GM12864 (cell line): ENCODE results near the gene FAM222B.

ENCODE experiments used
- DNase-seq: peaks from one replicate; pipeline ENCODE4 v3.0.0-alpha.2; 2011; ENCODE audit warnings: low read depth
- H3K4me3 ChIP-seq: 2 replicates; pipeline ENCODE4 v1.5.1; 2011; ENCODE audit warnings: mild to moderate bottlenecking, low read depth, low read length, control low read depth
- TF ChIP-seq, protein P1 (sequence below): IDR thresholded peaks from 2 replicates; pipeline ENCODE4 v1.5.1; 2011; ENCODE audit warnings: low read depth, mild to moderate bottlenecking, moderate library complexity, low read length, control low read depth, inconsistent platforms; ENCODE audit errors: missing control alignments

The FAM222B gene

DNA sequence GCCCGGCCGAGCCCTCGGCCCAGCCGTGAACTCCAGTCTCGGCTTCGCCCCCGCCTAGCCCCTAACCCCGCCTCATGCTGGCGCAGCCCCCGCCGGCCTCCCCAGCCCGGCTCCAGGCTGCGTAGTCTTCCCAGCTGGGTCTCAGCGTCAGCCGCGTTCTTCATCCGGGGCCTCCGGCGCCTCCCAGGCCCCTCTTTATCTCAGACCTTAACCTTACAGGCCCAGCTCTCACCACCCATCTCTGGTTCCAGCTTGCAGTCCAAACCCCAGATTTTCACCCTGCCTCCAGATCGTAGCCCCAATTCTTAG lies 130.9 kb downstream of the FAM222B start, which contains the start of gene PROCA1:
PROCA1 (minus strand) TSS at position 166 of the 309 bp plus-strand sequence. CDS start 228 bp downstream, outside the sequence.
- TF ChIP-seq, protein P1, sequence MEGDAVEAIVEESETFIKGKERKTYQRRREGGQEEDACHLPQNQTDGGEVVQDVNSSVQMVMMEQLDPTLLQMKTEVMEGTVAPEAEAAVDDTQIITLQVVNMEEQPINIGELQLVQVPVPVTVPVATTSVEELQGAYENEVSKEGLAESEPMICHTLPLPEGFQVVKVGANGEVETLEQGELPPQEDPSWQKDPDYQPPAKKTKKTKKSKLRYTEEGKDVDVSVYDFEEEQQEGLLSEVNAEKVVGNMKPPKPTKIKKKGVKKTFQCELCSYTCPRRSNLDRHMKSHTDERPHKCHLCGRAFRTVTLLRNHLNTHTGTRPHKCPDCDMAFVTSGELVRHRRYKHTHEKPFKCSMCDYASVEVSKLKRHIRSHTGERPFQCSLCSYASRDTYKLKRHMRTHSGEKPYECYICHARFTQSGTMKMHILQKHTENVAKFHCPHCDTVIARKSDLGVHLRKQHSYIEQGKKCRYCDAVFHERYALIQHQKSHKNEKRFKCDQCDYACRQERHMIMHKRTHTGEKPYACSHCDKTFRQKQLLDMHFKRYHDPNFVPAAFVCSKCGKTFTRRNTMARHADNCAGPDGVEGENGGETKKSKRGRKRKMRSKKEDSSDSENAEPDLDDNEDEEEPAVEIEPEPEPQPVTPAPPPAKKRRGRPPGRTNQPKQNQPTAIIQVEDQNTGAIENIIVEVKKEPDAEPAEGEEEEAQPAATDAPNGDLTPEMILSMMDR = no peak
- H3K4me3 ChIP-seq = peak within 1 kb of the TSS; percentile 61
- no peak for DNase-seq

DNA sequence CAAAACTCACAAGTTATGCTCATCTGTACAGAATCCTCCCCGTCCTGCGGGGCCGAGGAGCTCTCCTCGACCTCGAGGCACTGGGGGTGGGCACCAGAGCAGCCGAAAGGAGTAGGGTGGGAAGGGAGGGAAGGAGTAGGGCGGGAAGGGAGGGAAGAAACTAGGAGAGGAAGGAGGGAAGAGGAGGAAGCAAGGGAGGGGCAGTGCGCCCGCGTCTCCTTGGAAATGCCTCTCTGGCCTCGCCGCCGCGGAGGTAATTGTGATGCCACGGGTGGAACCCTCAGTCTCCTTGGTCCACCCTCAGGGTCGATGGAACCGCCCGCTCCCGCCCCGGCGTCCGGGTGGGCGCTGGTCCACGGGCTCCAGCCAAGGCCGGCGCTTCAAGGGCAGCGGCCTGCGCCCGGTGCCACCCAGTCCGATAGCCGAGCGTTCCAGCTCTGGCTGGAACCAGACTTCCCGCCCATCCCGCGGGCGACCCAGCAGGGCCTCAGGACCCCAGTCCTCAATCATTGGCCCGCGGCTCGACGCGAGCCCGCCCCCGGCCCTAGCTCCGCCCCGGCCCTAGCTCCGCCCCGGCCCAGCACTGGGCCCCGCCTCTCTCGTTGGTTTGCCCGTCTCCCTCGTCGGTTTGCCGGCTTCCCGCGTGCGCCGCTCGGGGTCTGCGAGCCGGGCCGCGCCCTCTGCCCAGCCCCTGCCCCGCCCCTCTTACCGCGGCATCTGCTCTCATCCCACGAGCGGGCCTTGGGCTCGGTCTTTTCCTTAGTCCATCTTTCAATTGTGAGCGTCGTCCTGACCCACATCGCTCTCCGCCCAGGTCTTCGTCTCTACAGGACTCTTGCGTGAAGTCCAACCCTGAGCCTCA lies 131.5 kb downstream of the FAM222B start:
- H3K4me3 ChIP-seq = peak overlapping the region; percentile 61
- TF ChIP-seq, protein P1 = no peak
- DNase-seq = no peak

DNA sequence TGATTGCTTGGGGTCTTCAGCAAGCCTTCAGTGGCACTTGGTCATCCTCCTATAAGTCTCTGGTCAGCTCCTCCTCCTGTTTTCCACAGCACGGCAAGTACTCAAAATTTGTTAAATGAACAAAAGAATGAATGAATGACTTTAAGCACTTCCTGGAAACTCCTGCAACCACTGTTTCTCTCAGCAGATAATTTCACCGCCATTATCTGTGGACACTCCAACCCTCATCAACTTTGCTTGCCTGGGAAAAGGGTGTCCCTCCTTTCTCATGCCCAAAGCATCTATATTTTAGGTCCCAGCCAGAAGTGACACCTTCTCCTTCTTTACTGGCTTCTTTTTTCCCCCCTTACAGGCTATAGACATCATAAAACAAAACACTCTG lies 135.3 kb downstream of the FAM222B start:
- TF ChIP-seq, protein P1 = no peak
- DNase-seq = no peak
- H3K4me3 ChIP-seq = no peak overlapping the region

DNA sequence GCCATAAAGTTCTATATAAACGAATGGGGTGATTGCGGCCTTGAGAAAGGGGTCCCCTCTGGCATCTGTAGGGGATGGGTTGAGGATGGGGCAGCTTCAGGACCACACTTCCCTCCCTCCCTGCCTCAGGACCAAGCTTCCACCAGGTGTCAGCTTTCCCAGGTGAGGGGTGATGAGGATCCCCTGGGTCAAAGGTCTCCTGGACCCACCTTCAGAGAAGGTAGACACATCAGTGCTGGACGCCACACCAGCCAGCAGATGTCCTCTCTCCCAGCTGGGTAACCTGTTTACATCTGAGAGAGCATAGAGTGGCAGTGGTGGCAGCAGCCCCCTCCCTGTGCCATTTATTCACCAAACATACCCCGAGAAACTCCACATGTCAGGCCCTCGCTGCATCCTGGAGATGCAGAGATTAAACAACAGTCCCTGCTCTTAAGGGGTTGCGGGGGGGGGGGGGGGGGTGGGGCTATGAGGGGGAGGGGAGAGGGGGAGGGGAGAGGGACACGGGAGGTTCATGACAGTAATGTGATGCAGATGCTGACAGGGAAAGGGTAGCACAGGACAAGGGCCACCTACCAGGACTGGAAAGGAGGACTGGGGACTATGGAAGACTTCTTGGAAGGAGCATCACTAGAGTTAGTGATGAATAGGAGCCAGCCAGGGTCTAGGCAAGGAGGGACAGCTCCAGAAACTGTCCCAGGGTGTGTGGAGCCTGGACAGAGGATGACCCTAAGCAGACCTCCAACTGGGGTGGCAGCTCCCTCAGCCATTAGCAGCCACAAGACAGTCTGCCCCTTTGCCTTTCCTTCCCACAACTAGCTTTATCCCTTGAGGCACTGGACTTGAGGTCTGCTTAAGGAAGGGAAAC lies 135.9 kb downstream of the FAM222B start:
- TF ChIP-seq, protein P1 = no peak
- no peak overlapping the region for H3K4me3 ChIP-seq
- no peak for DNase-seq
